Measurements from ENCODE around the gene MTA3.

- no peak for TF ChIP-seq CTCF (conservative IDR thresholded peaks at IDR 0.05; ENCODE audit: low read depth, low read length)
- TF ChIP-seq EZH2 (IDR thresholded peaks at IDR 0.05; ENCODE audit: borderline replicate concordance, low read depth, low read length, poor library complexity, severe bottlenecking), result no peak
Observed at GRCh38 chr2:42636934-42637333, 68.5 kb downstream of the MTA3 start.

Data from A673 (cell line).